Effector memory CD4-positive, alpha-beta T cell (primary cell): ENCODE measurements around the gene BCL2L13.

Experiments
- DNase-seq, 3 donors: peaks; one replicate each; pipeline ENCODE4 v3.0.0-alpha.2; 2020
- H3K27ac ChIP-seq: 2 replicates; pipeline ENCODE4 v1.7.0; 2013; ENCODE audit warnings: mild to moderate bottlenecking, low read length, moderate library complexity; ENCODE audit not compliant: insufficient read depth, poor library complexity, severe bottlenecking
- H3K27me3 ChIP-seq: replicated peaks from 2 replicates; pipeline ENCODE4 v1.7.0; 2013; ENCODE audit warnings: mild to moderate bottlenecking, low read length; ENCODE audit not compliant: insufficient read depth, control insufficient read depth, poor library complexity, severe bottlenecking
- H3K36me3 ChIP-seq: 2 replicates; pipeline ENCODE4 v1.7.0; 2013; ENCODE audit warnings: mild to moderate bottlenecking, low read length, moderate library complexity; ENCODE audit not compliant: control insufficient read depth, insufficient read depth
- H3K4me1 ChIP-seq: 2 replicates; pipeline ENCODE4 v1.7.0; 2013; ENCODE audit warnings: low read length, mild to moderate bottlenecking; ENCODE audit not compliant: control insufficient read depth, insufficient read depth, poor library complexity, severe bottlenecking
- H3K4me3 ChIP-seq: 2 replicates; pipeline ENCODE4 v1.7.0; 2013; ENCODE audit warnings: low read length, low read depth, mild to moderate bottlenecking; ENCODE audit not compliant: insufficient read depth, poor library complexity, severe bottlenecking
- H3K9me3 ChIP-seq: 2 replicates; pipeline ENCODE4 v1.7.0; 2013; ENCODE audit warnings: mild to moderate bottlenecking, low read length, moderate library complexity; ENCODE audit not compliant: control insufficient read depth

The BCL2L13 gene

GRCh38 chr22:17734187-17734586 is 95.6 kb downstream of the BCL2L13 start:
- Histone ChIP-seq H3K4me3 (no peak overlapping the region), H3K4me1 (no peaks in the 10 kb centered on the region), H3K27ac (peak overlapping the region; percentile 10), H3K36me3 (peaks cover 45% of the 10 kb centered on the region), H3K9me3 (no peaks in the 10 kb centered on the region), H3K27me3 (no peaks in the 10 kb centered on the region)
- no peak for DNase-seq

GRCh38 chr22:17738386-17739128 is 100.0 kb downstream of the BCL2L13 start:
- no peak overlapping the region for H3K4me3 ChIP-seq
- peaks cover 50% of the 10 kb centered on the region for H3K36me3 ChIP-seq
- no peaks in the 10 kb centered on the region for H3K27me3 ChIP-seq
- H3K9me3 ChIP-seq, result no peaks in the 10 kb centered on the region
- H3K27ac ChIP-seq, result no peak overlapping the region
- no peak for DNase-seq
- no peaks in the 10 kb centered on the region for H3K4me1 ChIP-seq

GRCh38 chr22:17739196-17739975 is 100.8 kb downstream of the BCL2L13 start:
- Histone ChIP-seq H3K4me3 (no peak overlapping the region), H3K4me1 (no peaks in the 10 kb centered on the region), H3K27ac (no peak overlapping the region), H3K9me3 (no peaks in the 10 kb centered on the region), H3K36me3 (peaks cover 47% of the 10 kb centered on the region), H3K27me3 (no peaks in the 10 kb centered on the region)
- no peak for DNase-seq

- peaks cover 37% of the 10 kb centered on the region for H3K36me3 ChIP-seq
- no peaks in the 10 kb centered on the region for H3K27me3 ChIP-seq
- DNase-seq, result no peak
- H3K27ac ChIP-seq, result peak overlapping the region; percentile 42
- H3K4me3 ChIP-seq, result no peak overlapping the region
- no peaks in the 10 kb centered on the region for H3K4me1 ChIP-seq
- no peaks in the 10 kb centered on the region for H3K9me3 ChIP-seq
Measured at GRCh38 chr22:17741866-17742526, 103.4 kb downstream of the BCL2L13 start.

- H3K27ac ChIP-seq, result no peak overlapping the region
- H3K9me3 ChIP-seq, result no peaks in the 10 kb centered on the region
- H3K27me3 ChIP-seq, result no peaks in the 10 kb centered on the region
- DNase-seq, result peak; percentile 32 to 48 (median 47)
- no peak overlapping the region for H3K4me3 ChIP-seq
- peaks cover 34% of the 10 kb centered on the region for H3K36me3 ChIP-seq
- no peaks in the 10 kb centered on the region for H3K4me1 ChIP-seq
Measured at GRCh38 chr22:17742527-17742902, 104.0 kb downstream of the BCL2L13 start.

- Histone ChIP-seq H3K27ac (no peak overlapping the region), H3K9me3 (no peaks in the 10 kb centered on the region), H3K4me1 (no peaks in the 10 kb centered on the region), H3K4me3 (no peak overlapping the region), H3K27me3 (no peaks in the 10 kb centered on the region), H3K36me3 (peaks cover 21% of the 10 kb centered on the region)
- DNase-seq, result no peak
Measured at GRCh38 chr22:17743661-17744411, 105.3 kb downstream of the BCL2L13 start.

GRCh38 chr22:17744430-17744829 is 105.9 kb downstream of the BCL2L13 start:
- Histone ChIP-seq H3K9me3 (no peaks in the 10 kb centered on the region), H3K4me3 (no peak overlapping the region), H3K36me3 (peaks cover 17% of the 10 kb centered on the region), H3K4me1 (no peaks in the 10 kb centered on the region), H3K27ac (peak overlapping the region; percentile 11), H3K27me3 (no peaks in the 10 kb centered on the region)
- no peak for DNase-seq

GRCh38 chr22:17746916-17747315 is 108.4 kb downstream of the BCL2L13 start:
- no peaks in the 10 kb centered on the region for H3K27me3 ChIP-seq
- no peak for DNase-seq
- H3K4me1 ChIP-seq, result no peaks in the 10 kb centered on the region
- H3K27ac ChIP-seq, result no peak overlapping the region
- H3K36me3 ChIP-seq, result peaks cover 21% of the 10 kb centered on the region
- H3K9me3 ChIP-seq, result no peaks in the 10 kb centered on the region
- H3K4me3 ChIP-seq, result no peak overlapping the region

GRCh38 chr22:17748555-17749353 is 110.2 kb downstream of the BCL2L13 start:
- no peak for DNase-seq
- Histone ChIP-seq H3K4me1 (no peaks in the 10 kb centered on the region), H3K27ac (no peak overlapping the region), H3K9me3 (no peaks in the 10 kb centered on the region), H3K27me3 (no peaks in the 10 kb centered on the region), H3K36me3 (peaks cover 9% of the 10 kb centered on the region), H3K4me3 (no peak overlapping the region)
